Measurements from ENCODE around the gene DEPDC5.

Gene DEPDC5

GRCh38 chr22:31733580-31734079 lies 20.2 kb upstream of the DEPDC5 start:
- TF ChIP-seq FOXP2 (optimal IDR thresholded peaks at IDR 0.05; ENCODE audit: borderline replicate concordance, extremely low read depth, extremely low read length, insufficient read depth) (no peak), REST (IDR thresholded peaks at IDR 0.05; ENCODE audit: insufficient read depth in 1 of 2, low read depth in 2 of 2, low read length in 2 of 2) (no peak), POLR2AphosphoS5 (IDR thresholded peaks at IDR 0.05; ENCODE audit: low read depth, low read length) (no peak), SIN3A (IDR thresholded peaks at IDR 0.05; ENCODE audit: borderline replicate concordance, insufficient read depth, low read length) (no peak), TAF1 (IDR thresholded peaks at IDR 0.05; ENCODE audit: borderline replicate concordance, insufficient read depth, low read length) (no peak)

GRCh38 chr22:31734512-31734911 lies 19.3 kb upstream of the DEPDC5 start:
- TF ChIP-seq FOXP2 (optimal IDR thresholded peaks at IDR 0.05; ENCODE audit: borderline replicate concordance, extremely low read depth, extremely low read length, insufficient read depth) (no peak), REST (IDR thresholded peaks at IDR 0.05; ENCODE audit: insufficient read depth in 1 of 2, low read depth in 2 of 2, low read length in 2 of 2) (no peak)

GRCh38 chr22:31736458-31736857 lies 17.4 kb upstream of the DEPDC5 start:
- TF ChIP-seq SIN3A (IDR thresholded peaks at IDR 0.05; ENCODE audit: borderline replicate concordance, insufficient read depth, low read length): no peak

- no peak for TF ChIP-seq FOXP2 (optimal IDR thresholded peaks at IDR 0.05; ENCODE audit: borderline replicate concordance, extremely low read depth, extremely low read length, insufficient read depth)
Observed at GRCh38 chr22:31737932-31738331, 15.9 kb upstream of the DEPDC5 start.

- TF ChIP-seq SIN3A (IDR thresholded peaks at IDR 0.05; ENCODE audit: borderline replicate concordance, insufficient read depth, low read length): no peak
- TF ChIP-seq FOXP2 (optimal IDR thresholded peaks at IDR 0.05; ENCODE audit: borderline replicate concordance, extremely low read depth, extremely low read length, insufficient read depth): no peak
- no peak for TF ChIP-seq POLR2AphosphoS5 (IDR thresholded peaks at IDR 0.05; ENCODE audit: low read depth, low read length)
- TF ChIP-seq TAF1 (IDR thresholded peaks at IDR 0.05; ENCODE audit: borderline replicate concordance, insufficient read depth, low read length): no peak
- TF ChIP-seq REST (IDR thresholded peaks at IDR 0.05; ENCODE audit: insufficient read depth in 1 of 2, low read depth in 2 of 2, low read length in 2 of 2): no peak
Observed at GRCh38 chr22:31738566-31738965, 15.3 kb upstream of the DEPDC5 start.

- TF ChIP-seq TAF1 (IDR thresholded peaks at IDR 0.05; ENCODE audit: borderline replicate concordance, insufficient read depth, low read length) (no peak), REST (IDR thresholded peaks at IDR 0.05; ENCODE audit: insufficient read depth in 1 of 2, low read depth in 2 of 2, low read length in 2 of 2) (no peak), POLR2AphosphoS5 (IDR thresholded peaks at IDR 0.05; ENCODE audit: low read depth, low read length) (no peak), SIN3A (IDR thresholded peaks at IDR 0.05; ENCODE audit: borderline replicate concordance, insufficient read depth, low read length) (no peak)
Observed at GRCh38 chr22:31739795-31740201, 14.0 kb upstream of the DEPDC5 start.
